Measurements from ENCODE around the gene CLK1. TPM values are rescaled to one million over a fixed set of nuclear protein-coding genes. Genes with fewer than 3 reads are reported as not detected.
"Not testable (repeated sequence)": the region's sequence is repeated elsewhere in the genome, so short reads cannot be mapped to it uniquely, and the experiment has no call there.

CLK1 gene
- 86.6 and 96.4 TPM in 2 replicates for polyA plus RNA-seq (2014; cell fraction: cytosol; rRNA removed)
- 351 and 403 TPM in 2 replicates for polyA plus RNA-seq (2014; cell fraction: nucleus; rRNA removed)

- peak; percentile 91 for DNase-seq (ENCODE audit: low spot score)
Measured at GRCh38 chr2:200864176-200865034, at the start of gene CLK1. CLK1 (minus strand) TSS chr2:200864658; CDS start chr2:200861862, 2,796 bp downstream.

DNA sequence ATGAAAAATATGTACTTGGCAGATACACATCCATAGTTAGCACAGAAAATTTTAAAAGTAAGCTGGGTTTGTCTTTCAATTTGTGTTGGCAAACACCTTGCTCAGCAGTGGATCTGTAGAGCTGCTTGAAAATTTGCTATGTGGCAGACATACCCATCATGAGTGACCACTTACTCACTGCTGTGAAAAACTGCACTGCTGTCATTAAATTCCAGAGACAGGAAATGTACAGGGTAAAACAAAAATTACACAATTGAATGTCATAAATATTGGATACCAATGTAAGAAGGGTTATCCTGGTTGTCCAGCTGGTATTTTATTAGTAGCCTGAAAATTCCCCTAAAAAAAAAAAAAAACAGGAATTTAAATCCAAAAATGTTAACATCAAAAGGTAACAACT, 49.2 kb upstream of the CLK1 start:
- no peak for DNase-seq (ENCODE audit: low spot score)

DNA sequence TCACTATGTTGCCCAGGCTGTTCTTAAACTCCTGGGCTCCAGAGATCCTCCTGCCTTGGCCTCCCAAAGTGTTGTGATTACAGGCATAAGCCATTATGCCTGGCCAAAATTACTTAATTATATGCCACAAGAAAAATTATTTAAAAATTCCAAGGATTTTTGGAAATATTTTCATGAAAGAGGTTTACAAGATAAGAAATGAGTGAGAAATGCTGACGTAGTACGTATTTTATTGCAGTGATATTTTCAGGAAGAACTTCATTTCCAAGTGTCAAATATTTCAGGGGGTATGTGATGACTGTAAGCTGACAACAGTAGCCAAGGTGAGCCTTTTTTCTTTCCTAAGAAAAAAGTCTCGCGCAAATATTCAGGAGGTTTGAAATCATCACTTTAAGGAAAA, 45.5 kb upstream of the CLK1 start:
- DNase-seq (ENCODE audit: low spot score), result no peak

DNA sequence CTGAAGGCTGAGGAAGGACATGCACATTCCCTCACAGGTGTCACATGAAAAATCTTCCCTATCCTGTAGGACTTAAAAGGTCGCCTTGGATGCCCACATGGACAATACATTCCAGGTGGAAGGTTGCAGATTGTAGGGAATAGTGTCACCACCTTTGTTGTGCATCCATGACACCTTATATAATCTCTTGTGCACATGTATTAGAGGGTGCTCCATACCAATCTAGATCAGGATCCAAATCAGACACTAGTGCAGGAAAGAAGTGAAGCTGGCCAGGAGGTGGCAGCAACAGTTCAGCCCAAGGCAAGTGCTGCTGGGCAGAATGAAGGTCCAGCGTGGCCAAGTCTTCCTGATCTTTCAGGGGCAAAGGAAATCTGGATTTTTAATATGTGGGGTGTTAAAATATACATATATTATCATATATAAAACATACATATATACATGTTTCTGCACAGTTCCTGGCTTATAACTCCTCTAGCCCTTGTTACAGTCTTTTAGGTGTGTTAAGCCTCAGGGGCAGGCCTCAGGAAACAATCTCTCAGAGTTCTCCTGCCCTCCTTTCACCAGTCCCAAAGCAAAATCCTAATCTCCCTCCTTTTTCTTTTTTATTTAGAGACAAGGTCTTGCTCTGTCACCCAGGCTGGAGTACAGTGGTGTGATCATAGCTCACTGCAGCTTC, 41.3 kb upstream of the CLK1 start:
- DNase-seq (ENCODE audit: low spot score), result peak; percentile 46

DNA sequence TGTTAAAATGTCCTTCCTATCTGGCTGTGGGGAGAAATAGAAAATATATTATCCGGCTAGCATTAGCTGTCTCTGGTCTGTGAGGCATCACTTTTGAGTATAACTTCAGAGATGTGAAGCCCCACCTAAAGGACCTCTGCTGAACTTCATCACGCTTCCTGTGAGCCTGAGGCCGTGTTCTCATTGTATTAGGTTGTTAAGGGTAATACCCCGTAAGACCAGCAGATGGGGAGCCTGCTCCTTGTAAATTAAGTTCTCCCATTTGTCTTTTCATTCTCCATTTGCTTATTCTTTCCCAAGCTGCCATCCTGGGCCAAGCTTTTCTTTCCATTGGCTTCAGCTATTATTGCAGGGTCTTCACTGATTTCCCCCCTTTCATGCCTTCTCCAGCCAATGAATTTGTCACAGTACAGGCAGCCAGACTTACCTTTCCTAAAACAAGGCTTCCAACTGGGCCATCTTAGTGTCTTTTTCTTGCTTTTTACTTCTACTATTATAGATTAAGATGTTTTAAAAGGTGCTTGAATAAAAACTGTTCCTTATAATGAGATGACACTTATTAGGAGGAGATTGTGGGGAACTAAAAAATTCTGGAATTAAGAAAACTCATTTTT, 37.1 kb upstream of the CLK1 start:
- DNase-seq (ENCODE audit: low spot score), result peak; percentile 76

DNA sequence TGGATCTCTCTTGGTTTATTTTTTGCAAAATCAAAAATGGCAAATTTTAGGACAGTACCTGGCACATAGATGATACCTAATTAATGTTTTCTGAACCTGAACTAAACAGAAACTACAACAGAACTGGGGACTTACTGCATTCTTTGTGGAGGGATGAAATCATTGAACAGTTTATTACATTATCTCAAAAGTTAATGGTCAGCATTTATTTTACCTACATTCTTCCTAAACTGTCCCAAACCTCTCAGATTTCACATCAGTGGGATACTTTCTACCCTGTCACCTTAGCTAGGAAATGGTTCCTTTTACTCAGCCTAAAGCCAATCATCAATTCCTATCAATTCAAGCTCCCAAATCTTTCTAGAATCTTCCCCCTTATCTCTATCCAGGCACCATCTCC, 35.0 kb upstream of the CLK1 start:
- no peak for DNase-seq (ENCODE audit: low spot score)

GRCh38 chr2:200888704-200889625, 24.5 kb upstream of the CLK1 start, which contains the start of the genes NIF3L1 and PPIL3:
NIF3L1 (plus strand) TSS chr2:200889371; CDS start chr2:200891944, 2,573 bp downstream.
PPIL3 (minus strand) TSS chr2:200889077; CDS start chr2:200887615, 1,462 bp downstream.
- DNase-seq (ENCODE audit: low spot score), result peak; percentile 99

DNA sequence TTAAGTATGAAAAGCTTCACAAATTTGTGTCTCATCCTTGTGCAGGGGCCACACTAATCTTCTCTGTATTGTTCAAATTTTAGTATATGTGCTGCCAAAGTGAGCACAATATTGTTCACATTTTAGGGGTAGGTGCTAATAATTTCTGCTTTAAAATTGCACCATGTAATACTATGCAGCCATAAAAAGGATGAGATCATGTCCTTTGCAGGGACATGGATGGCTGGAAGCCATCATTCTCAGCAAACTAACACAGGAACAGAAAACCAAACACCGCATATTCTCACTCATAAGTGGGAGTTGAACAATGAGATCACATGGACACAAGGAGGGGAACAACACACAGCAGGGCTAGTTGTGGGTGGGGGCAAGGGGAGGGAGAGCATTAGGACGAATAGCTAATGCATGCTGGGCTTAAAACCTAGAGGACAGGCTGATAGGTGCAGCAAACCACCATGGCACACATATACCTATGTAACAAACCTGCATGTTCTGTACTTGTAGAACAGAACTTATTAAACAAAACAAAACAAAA, 17.3 kb upstream of the CLK1 start:
- not testable (repeated sequence) for DNase-seq (ENCODE audit: low spot score)

DNA sequence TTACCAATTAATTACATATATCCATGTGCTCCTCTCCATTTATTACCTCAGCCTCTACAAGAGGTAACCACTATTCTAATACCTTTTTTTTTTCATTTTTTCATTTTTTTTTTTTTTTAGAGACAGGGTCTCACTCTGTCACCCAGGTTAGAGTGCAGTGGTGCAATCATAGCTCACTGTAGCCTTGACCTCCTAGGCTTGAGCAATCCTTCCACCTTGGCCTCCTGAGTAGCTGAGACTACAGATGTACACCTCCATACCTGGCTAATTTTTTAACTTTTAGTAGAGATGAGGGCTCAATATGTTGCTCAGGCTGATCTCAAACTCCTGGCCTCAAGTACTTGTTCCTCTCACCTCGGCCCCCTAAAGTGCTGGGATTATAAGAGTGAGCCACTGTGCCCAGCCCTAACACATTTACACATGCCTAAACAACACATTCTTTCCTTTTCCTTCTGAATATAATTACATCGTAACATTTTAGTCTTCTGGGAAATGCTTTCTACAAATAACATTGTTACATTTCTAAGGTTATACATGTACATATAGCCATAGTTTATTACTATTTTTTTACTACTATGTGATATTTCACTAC, 13.9 kb upstream of the CLK1 start:
- no peak for DNase-seq (ENCODE audit: low spot score)

DNA sequence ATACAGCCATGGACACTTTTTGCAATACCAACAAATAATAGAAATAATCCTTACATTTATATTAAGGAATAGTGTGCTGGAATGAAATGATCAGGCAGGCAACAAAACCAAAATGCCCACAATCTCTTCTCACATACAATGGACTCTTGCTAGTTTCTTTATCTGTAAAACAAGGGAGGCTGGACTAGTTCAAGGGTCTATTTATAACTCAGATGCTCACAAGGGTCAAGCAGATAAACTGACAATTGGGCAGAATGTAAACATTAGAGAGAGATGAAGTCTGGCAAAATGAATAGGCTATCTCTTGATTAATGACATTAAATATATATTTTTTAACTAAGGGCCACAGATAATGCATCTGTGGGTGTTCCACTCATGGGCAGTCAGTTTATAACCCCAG, 13.0 kb upstream of the CLK1 start:
- DNase-seq (ENCODE audit: low spot score), result no peak

GRCh38 chr2:200873560-200873959, 9.1 kb upstream of the CLK1 start:
- no peak for DNase-seq (ENCODE audit: low spot score)

DNA sequence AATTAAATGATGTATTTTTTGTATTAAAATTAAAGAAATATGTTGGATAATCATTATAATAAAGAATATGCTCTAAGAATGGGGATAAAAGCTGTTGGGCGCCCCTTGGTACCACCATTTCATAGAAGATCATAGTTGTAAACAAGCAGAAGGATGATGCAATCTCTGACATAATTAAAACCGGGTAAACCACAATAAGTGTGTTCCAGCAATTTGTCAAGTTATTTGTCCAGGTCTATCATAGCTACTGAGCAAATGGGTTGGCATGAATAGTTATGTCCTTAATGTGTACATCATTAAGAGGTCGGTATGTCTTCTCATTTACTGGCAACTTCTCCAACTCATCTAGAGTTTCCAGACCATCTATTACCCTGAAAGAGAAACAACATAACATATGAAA, 6.7 kb upstream of the CLK1 start:
- DNase-seq (ENCODE audit: low spot score), result no peak

DNA sequence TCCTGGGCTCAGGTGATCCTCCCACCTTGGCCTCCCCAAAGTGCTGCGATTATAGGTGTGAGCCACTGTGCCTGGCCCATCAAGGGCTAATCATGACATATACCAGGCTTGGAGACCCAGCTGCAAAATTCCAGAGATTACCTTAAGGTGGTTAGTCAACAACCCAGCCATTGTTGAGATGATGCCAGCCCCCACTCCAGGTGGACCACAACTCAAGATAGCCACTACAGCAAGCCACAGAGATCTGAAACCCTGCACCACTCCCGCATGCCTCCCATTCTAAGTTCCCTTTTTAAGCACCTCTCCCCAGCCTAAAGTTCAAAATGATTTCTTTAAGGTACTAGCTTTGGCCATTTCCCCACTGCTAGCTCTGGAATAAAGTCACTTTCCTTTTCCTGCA, 4.6 kb upstream of the CLK1 start:
- DNase-seq (ENCODE audit: low spot score), result no peak

DNA sequence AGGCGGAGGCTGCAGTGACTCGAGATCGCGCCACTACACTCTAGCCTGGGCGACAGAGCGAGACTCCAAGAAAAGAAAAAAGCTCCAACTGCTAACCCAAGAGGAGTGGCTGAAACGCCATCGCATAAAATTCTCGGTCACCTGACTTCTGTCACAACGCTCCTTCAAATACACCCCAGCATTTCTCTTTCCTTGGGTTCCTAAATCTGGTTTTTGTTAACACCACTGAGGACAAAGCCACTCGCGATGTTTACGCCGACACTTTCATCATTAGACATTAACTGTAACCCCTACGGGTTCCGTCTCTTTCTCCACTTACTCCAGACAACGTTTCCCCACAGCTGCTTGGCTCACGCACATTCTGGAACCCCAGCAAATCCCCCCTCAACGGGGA, 679 bp downstream of the CLK1 start:
- DNase-seq (ENCODE audit: low spot score), result peak; percentile 26

- peak; percentile 25 for DNase-seq (ENCODE audit: low spot score)
Measured at GRCh38 chr2:200862532-200863000, 1.9 kb downstream of the CLK1 start.

- DNase-seq (ENCODE audit: low spot score), result no peak
Measured at GRCh38 chr2:200861617-200862155, 2.8 kb downstream of the CLK1 start.

DNA sequence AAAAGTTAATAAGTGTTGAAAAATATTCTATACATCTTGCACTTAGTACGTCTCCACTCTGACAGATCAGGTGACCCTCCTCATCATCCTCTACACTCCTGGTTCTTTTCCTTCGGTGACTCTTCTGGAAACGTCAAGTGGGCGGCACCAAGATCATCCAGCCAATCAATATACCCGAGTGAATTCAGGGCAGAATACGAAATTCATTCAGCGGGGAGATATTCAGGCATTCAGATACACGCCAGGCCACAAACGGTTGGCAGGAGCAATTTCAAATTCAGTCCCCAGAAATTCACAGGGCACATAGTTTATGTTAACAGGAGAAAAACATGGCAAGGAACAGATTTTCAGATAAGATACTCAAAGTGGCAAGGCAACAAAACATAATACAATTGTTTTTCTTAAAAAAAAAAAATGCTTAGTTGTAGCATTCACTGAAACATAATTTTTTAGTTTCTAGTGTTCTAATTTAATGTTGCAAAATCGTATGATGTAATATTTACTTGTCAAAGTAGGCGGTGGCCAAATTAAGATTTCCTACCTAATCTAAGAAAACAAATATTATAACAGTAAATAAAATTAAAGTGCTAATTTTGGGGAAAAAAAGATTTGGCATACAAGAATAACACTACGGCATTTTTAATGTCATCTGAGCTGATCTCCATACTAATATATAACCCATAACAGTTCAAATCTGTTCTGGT, 4.2 kb downstream of the CLK1 start:
- no peak for DNase-seq (ENCODE audit: low spot score)

- no peak for DNase-seq (ENCODE audit: low spot score)
Measured at GRCh38 chr2:200856806-200857205, 7.7 kb downstream of the CLK1 start.

GRCh38 chr2:200852605-200853004, 11.9 kb downstream of the CLK1 start:
- DNase-seq (ENCODE audit: low spot score), result no peak
